Panc1 (cell line): ENCODE results near the gene CORO2B.

ENCODE experiments used
- POLR2AphosphoS5 ChIP-seq: IDR thresholded peaks from 2 replicates; pipeline ENCODE4 v1.6.1; 2012; ENCODE audit warnings: mild to moderate bottlenecking, low read depth, low read length, moderate library complexity
- SIN3A ChIP-seq: IDR thresholded peaks from 2 replicates; pipeline ENCODE4 v1.6.1; 2012; ENCODE audit warnings: low read depth, mild to moderate bottlenecking, low read length, moderate library complexity, borderline replicate concordance; ENCODE audit not compliant: insufficient read depth
- TCF7L2 ChIP-seq: IDR thresholded peaks from 2 replicates; pipeline ENCODE4 v1.6.1; 2011; ENCODE audit warnings: mild to moderate bottlenecking, low read depth, low read length, inconsistent platforms
- TF ChIP-seq, protein P1 (sequence below): fragments of 450-650 bp; IDR thresholded peaks from 2 replicates; pipeline ENCODE4 v1.5.1; 2017; ENCODE audit warnings: mild to moderate bottlenecking
- TF ChIP-seq, protein P2 (sequence below), 2 experiments: IDR thresholded peaks; 2 replicates each; pipeline ENCODE4 v1.6.1; 2011 to 2012; ENCODE audit warnings: low read depth in 2 of 2, control low read depth in 1 of 2, low read length in 1 of 2, mild to moderate bottlenecking in 1 of 2, moderate library complexity in 1 of 2; ENCODE audit not compliant: insufficient read depth in 1 of 2

DNA sequence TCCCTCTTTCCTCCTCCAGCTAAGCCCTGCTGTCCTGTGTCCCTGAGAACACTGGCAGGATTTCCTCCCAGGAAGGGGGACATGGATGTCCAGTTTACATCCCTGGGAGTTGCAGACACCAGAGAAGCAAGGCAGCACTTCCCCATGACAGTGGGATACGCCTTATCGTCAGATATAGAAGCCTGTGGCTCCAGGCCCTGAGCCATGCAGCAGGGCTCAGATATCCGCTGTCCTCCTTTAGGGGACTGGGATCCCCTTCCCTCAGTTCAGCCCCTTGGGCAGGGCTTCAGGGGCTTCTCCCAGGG is 16.4 kb downstream of the CORO2B start:
- TF ChIP-seq, protein P1, sequence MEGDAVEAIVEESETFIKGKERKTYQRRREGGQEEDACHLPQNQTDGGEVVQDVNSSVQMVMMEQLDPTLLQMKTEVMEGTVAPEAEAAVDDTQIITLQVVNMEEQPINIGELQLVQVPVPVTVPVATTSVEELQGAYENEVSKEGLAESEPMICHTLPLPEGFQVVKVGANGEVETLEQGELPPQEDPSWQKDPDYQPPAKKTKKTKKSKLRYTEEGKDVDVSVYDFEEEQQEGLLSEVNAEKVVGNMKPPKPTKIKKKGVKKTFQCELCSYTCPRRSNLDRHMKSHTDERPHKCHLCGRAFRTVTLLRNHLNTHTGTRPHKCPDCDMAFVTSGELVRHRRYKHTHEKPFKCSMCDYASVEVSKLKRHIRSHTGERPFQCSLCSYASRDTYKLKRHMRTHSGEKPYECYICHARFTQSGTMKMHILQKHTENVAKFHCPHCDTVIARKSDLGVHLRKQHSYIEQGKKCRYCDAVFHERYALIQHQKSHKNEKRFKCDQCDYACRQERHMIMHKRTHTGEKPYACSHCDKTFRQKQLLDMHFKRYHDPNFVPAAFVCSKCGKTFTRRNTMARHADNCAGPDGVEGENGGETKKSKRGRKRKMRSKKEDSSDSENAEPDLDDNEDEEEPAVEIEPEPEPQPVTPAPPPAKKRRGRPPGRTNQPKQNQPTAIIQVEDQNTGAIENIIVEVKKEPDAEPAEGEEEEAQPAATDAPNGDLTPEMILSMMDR, result no peak
- TF ChIP-seq, protein P2, sequence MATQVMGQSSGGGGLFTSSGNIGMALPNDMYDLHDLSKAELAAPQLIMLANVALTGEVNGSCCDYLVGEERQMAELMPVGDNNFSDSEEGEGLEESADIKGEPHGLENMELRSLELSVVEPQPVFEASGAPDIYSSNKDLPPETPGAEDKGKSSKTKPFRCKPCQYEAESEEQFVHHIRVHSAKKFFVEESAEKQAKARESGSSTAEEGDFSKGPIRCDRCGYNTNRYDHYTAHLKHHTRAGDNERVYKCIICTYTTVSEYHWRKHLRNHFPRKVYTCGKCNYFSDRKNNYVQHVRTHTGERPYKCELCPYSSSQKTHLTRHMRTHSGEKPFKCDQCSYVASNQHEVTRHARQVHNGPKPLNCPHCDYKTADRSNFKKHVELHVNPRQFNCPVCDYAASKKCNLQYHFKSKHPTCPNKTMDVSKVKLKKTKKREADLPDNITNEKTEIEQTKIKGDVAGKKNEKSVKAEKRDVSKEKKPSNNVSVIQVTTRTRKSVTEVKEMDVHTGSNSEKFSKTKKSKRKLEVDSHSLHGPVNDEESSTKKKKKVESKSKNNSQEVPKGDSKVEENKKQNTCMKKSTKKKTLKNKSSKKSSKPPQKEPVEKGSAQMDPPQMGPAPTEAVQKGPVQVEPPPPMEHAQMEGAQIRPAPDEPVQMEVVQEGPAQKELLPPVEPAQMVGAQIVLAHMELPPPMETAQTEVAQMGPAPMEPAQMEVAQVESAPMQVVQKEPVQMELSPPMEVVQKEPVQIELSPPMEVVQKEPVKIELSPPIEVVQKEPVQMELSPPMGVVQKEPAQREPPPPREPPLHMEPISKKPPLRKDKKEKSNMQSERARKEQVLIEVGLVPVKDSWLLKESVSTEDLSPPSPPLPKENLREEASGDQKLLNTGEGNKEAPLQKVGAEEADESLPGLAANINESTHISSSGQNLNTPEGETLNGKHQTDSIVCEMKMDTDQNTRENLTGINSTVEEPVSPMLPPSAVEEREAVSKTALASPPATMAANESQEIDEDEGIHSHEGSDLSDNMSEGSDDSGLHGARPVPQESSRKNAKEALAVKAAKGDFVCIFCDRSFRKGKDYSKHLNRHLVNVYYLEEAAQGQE (IDR thresholded peaks at IDR 0.05; ENCODE audit: insufficient read depth in 1 of 2, low read depth in 2 of 2, low read length in 1 of 2), result no peak
- TF ChIP-seq TCF7L2, result no peak
- no peak for TF ChIP-seq POLR2AphosphoS5
- no peak for TF ChIP-seq SIN3A
